ENCODE data around the gene LGALS7B. TPM values are rescaled to one million over a fixed set of nuclear protein-coding genes. Genes with fewer than 3 reads are reported as not detected.
"Not testable (repeated sequence)": the region's sequence is repeated elsewhere in the genome, so short reads cannot be mapped to it uniquely, and the experiment has no call there.

The LGALS7B gene
- total and polyA plus RNA-seq, 5 donors from 2014 or later = not detected

DNA sequence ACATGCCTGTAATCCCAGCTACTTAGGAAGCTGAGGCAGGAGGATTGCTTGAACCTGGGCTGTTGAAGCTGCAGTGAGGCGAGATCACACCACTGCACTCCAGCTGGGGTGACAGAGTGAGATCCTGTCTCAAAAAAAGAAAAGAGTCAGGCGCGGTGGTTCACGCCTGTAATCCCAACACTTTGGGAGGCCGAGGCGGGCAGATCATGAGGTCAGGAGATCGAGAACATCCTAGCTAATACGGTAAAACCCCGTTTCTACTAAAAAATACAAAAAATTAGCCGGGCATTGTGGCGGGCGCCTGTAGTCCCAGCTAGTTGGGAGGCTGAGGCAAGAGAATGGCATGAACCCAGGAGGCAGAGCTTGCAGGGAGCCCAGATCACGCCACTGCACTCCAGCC lies 6.8 kb upstream of the LGALS7B start:
- H3K27me3 ChIP-seq (ENCODE audit: control insufficient read depth, insufficient read depth, low read length); H3K4me3 ChIP-seq (ENCODE audit: low read depth, low read length); H3K9me3 ChIP-seq (ENCODE audit: control insufficient read depth in 2 of 2, low read length in 2 of 2); H3K27ac ChIP-seq (ENCODE audit: insufficient read depth, low read length, poor library complexity, severe bottlenecking); DNase-seq; H3K27ac Mint-ChIP-seq; H3K4me1 ChIP-seq (ENCODE audit: control insufficient read depth, insufficient read depth, low read length, poor library complexity, severe bottlenecking); H3K4me3 Mint-ChIP-seq; H3K36me3 Mint-ChIP-seq; ATAC-seq (ENCODE audit: low read depth in 2 of 2); H3K36me3 ChIP-seq (ENCODE audit: control insufficient read depth, insufficient read depth, low read length); H3K4me1 Mint-ChIP-seq; H3K9me3 Mint-ChIP-seq: not testable (repeated sequence)
- peaks cover 15% of the 10 kb centered on the region for H3K27me3 Mint-ChIP-seq

- Histone ChIP-seq H3K36me3 (ENCODE audit: control insufficient read depth, insufficient read depth, low read length) (no peaks in the 10 kb centered on the region), H3K27ac (ENCODE audit: insufficient read depth, low read length, poor library complexity, severe bottlenecking) (no peak overlapping the region), H3K4me1 (ENCODE audit: control insufficient read depth, insufficient read depth, low read length, poor library complexity, severe bottlenecking) (no peaks in the 10 kb centered on the region), H3K9me3 (ENCODE audit: control insufficient read depth in 2 of 2, low read length in 2 of 2) (no peaks in the 10 kb centered on the region), H3K4me3 (ENCODE audit: low read depth, low read length) (no peak overlapping the region), H3K27me3 (ENCODE audit: control insufficient read depth, insufficient read depth, low read length) (no peaks in the 10 kb centered on the region)
- no peak for DNase-seq
- Mint-ChIP-seq H3K4me3 (no peak overlapping the region), H3K27ac (no peak overlapping the region), H3K36me3 (no peaks in the 10 kb centered on the region), H3K9me3 (no peaks in the 10 kb centered on the region), H3K4me1 (no peaks in the 10 kb centered on the region), H3K27me3 (peaks cover 9% of the 10 kb centered on the region)
- ATAC-seq (ENCODE audit: low read depth in 2 of 2) = no peak
Observed at GRCh38 chr19:38784224-38784623, 4.8 kb upstream of the LGALS7B start.

- no peak overlapping the region for H3K27ac Mint-ChIP-seq
- H3K9me3 Mint-ChIP-seq = no peaks in the 10 kb centered on the region
- H3K27me3 Mint-ChIP-seq = peaks cover 9% of the 10 kb centered on the region
- no peaks in the 10 kb centered on the region for H3K9me3 ChIP-seq (ENCODE audit: control insufficient read depth in 2 of 2, low read length in 2 of 2)
- H3K4me1 ChIP-seq (ENCODE audit: control insufficient read depth, insufficient read depth, low read length, poor library complexity, severe bottlenecking) = no peaks in the 10 kb centered on the region
- no peaks in the 10 kb centered on the region for H3K36me3 ChIP-seq (ENCODE audit: control insufficient read depth, insufficient read depth, low read length)
- no peaks in the 10 kb centered on the region for H3K27me3 ChIP-seq (ENCODE audit: control insufficient read depth, insufficient read depth, low read length)
- H3K4me3 Mint-ChIP-seq = no peak overlapping the region
- H3K27ac ChIP-seq (ENCODE audit: insufficient read depth, low read length, poor library complexity, severe bottlenecking) = no peak overlapping the region
- no peaks in the 10 kb centered on the region for H3K36me3 Mint-ChIP-seq
- ATAC-seq (ENCODE audit: low read depth in 2 of 2) (no peak), DNase-seq (no peak)
- no peak overlapping the region for H3K4me3 ChIP-seq (ENCODE audit: low read depth, low read length)
- no peaks in the 10 kb centered on the region for H3K4me1 Mint-ChIP-seq
Observed at GRCh38 chr19:38785187-38785699, 3.8 kb upstream of the LGALS7B start.

DNA sequence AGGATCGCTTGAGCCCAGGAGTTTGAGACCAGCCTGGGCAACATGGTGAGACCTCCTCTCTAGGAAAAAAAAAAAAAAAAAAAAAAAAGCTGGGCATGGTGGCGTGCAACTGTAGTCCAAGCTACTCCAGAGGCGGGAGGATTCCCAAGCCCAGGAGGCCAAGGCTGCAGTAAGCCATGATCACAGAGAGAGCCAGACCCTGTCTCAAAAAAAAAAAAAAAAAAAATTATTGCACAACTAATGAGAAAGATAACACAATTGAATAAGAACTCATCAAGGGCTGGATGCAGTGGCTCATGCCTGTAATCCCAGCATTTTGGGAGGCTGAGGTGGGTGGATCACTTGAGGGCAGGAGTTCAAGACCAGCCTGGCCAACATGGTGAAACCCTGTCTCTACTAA lies 2.9 kb upstream of the LGALS7B start:
- H3K27me3 Mint-ChIP-seq; H3K36me3 Mint-ChIP-seq; H3K9me3 Mint-ChIP-seq; H3K27ac ChIP-seq (ENCODE audit: insufficient read depth, low read length, poor library complexity, severe bottlenecking); H3K9me3 ChIP-seq (ENCODE audit: control insufficient read depth in 2 of 2, low read length in 2 of 2); ATAC-seq (ENCODE audit: low read depth in 2 of 2); H3K4me1 ChIP-seq (ENCODE audit: control insufficient read depth, insufficient read depth, low read length, poor library complexity, severe bottlenecking); H3K4me1 Mint-ChIP-seq; H3K27me3 ChIP-seq (ENCODE audit: control insufficient read depth, insufficient read depth, low read length); H3K36me3 ChIP-seq (ENCODE audit: control insufficient read depth, insufficient read depth, low read length); H3K27ac Mint-ChIP-seq; H3K4me3 ChIP-seq (ENCODE audit: low read depth, low read length); DNase-seq: not testable (repeated sequence)
- H3K4me3 Mint-ChIP-seq = peak overlapping the region in 1 of 4 donors; percentile 81

DNA sequence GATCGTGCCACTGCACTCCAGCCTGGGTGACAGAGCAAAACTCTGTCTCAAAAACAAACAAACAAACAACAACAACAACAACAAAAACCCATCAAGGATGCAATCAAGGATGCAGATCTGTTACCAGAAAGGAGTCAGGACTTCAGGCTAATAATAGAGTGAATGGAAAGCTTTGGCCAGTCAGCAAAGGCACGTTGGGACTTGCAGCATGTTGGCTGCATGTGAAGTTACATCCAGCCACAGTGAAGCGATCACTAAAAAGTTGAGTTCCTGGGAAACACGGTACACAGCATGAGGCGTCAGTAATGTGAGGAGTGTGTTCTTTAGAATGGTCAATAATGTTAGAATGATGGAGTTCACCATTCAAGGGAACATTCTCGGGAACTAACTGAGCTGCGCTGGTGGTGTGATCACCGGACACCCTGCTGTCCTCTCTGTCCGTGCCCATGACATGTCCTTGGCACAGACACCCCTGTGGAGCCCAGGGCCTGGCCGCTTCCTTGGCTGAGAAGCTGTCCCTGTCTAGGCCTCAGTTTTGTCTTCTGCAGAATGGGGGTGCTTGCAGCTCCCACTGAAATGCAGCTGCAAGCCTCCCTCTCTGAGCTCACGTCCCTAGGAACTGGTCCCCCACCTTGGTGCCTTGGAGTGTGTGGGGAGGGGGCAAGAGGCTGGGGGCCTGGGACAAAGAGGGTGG lies 2.3 kb upstream of the LGALS7B start:
- no peaks in the 10 kb centered on the region for H3K4me1 Mint-ChIP-seq
- H3K9me3 Mint-ChIP-seq = no peaks in the 10 kb centered on the region
- Histone ChIP-seq H3K9me3 (ENCODE audit: control insufficient read depth in 2 of 2, low read length in 2 of 2) (no peaks in the 10 kb centered on the region), H3K27me3 (ENCODE audit: control insufficient read depth, insufficient read depth, low read length) (no peaks in the 10 kb centered on the region), H3K36me3 (ENCODE audit: control insufficient read depth, insufficient read depth, low read length) (no peaks in the 10 kb centered on the region), H3K27ac (ENCODE audit: insufficient read depth, low read length, poor library complexity, severe bottlenecking) (no peak overlapping the region), H3K4me3 (ENCODE audit: low read depth, low read length) (no peak overlapping the region), H3K4me1 (ENCODE audit: control insufficient read depth, insufficient read depth, low read length, poor library complexity, severe bottlenecking) (no peaks in the 10 kb centered on the region)
- ATAC-seq (ENCODE audit: low read depth in 2 of 2) = no peak
- H3K27me3 Mint-ChIP-seq = peaks cover 4% of the 10 kb centered on the region
- no peak for DNase-seq
- H3K4me3 Mint-ChIP-seq = peak overlapping the region in 1 of 4 donors; percentile 81
- H3K27ac Mint-ChIP-seq = peak overlapping the region in 1 of 3 donors; percentile 36
- H3K36me3 Mint-ChIP-seq = no peaks in the 10 kb centered on the region

DNA sequence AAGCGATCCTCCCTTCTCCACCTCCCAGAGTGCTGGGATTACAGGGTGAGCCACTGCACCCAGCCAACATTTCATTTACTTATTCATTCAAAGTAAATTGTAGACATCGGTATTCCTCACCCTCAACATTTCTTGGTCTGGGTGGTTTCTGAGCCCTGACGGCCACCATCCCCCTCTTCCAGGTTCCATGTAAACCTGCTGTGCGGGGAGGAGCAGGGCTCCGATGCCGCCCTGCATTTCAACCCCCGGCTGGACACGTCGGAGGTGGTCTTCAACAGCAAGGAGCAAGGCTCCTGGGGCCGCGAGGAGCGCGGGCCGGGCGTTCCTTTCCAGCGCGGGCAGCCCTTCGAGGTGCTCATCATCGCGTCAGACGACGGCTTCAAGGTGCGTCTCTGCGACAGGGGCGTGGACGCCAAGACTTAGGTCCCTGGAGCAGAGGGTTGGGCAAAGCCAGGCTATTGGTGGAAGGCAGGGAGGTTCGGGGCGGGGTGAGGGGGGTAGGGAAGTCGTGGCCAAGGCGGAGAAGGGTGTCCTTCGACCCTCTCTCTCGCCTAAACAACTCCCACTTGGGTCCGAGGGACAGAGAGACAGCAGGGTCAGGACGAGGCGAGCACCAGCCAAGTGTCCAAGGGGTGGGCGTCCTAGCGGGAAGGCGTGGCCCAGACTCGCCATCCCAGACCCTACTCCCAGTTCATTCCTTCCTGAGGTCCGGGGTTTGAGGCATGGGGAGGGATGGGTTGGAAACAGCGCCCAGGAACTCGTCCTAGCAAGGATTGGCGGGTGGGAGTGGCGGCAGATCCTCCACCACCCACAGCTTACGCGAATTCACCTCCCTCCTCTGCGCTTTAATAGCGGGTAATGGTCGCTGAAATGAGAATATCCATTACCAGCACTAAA lies 1.8 kb downstream of the LGALS7B start:
- H3K9me3 ChIP-seq (ENCODE audit: control insufficient read depth in 2 of 2, low read length in 2 of 2) = not testable (repeated sequence)
- DNase-seq = peak in 1 of 3 donors; percentile 12

DNA sequence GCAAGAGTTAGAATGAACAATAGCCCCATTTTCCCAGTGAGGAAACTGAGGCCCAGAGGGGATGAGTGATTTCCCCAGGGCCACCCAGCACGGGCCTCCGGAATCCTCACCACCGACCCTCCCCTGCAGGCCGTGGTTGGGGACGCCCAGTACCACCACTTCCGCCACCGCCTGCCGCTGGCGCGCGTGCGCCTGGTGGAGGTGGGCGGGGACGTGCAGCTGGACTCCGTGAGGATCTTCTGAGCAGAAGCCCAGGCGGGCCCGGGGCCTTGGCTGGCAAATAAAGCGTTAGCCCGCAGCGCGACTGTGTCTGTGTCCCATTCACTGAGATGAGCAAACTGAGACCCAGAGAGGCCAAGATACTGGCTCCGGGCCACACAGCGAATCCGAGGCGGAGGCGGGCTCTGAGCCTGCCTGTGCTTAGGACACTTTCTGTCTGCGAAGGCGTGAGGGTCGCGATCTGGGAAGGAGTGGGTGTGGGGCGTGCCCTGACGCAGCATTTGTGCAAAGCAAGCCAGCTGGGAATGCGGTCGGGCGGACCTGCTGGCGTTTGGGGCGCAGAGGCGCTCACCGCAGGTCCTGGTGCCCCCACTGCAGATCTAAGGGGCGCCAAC lies 2.6 kb downstream of the LGALS7B start:
- H3K4me3 ChIP-seq (ENCODE audit: low read depth, low read length); H3K36me3 Mint-ChIP-seq: not testable (repeated sequence)
- peak; percentile 89 to 93 for ATAC-seq (ENCODE audit: low read depth in 2 of 2)

More for the DNA sequence above, 1.8 kb downstream of the LGALS7B start:
- not testable (repeated sequence) for H3K4me3 ChIP-seq (ENCODE audit: low read depth, low read length); H3K36me3 ChIP-seq (ENCODE audit: control insufficient read depth, insufficient read depth, low read length); H3K27me3 ChIP-seq (ENCODE audit: control insufficient read depth, insufficient read depth, low read length); H3K36me3 Mint-ChIP-seq; H3K9me3 Mint-ChIP-seq; H3K4me1 ChIP-seq (ENCODE audit: control insufficient read depth, insufficient read depth, low read length, poor library complexity, severe bottlenecking); ATAC-seq (ENCODE audit: low read depth in 2 of 2); H3K27ac ChIP-seq (ENCODE audit: insufficient read depth, low read length, poor library complexity, severe bottlenecking); H3K4me3 Mint-ChIP-seq; H3K27ac Mint-ChIP-seq; H3K27me3 Mint-ChIP-seq; H3K4me1 Mint-ChIP-seq

More for the DNA sequence above, 2.6 kb downstream of the LGALS7B start:
- H3K27ac Mint-ChIP-seq; H3K4me3 Mint-ChIP-seq; H3K36me3 ChIP-seq (ENCODE audit: control insufficient read depth, insufficient read depth, low read length); H3K27me3 Mint-ChIP-seq; H3K9me3 Mint-ChIP-seq; H3K27me3 ChIP-seq (ENCODE audit: control insufficient read depth, insufficient read depth, low read length); H3K27ac ChIP-seq (ENCODE audit: insufficient read depth, low read length, poor library complexity, severe bottlenecking); DNase-seq; H3K4me1 Mint-ChIP-seq; H3K4me1 ChIP-seq (ENCODE audit: control insufficient read depth, insufficient read depth, low read length, poor library complexity, severe bottlenecking); H3K9me3 ChIP-seq (ENCODE audit: control insufficient read depth in 2 of 2, low read length in 2 of 2): not testable (repeated sequence)

All from CD4-positive, CD25-positive, alpha-beta regulatory T cell (primary cell).